Heart left ventricle (tissue), 13 donors: Measurements from ENCODE around the gene EFNA5.

Experiments used
- CTCF ChIP-seq, 12 donors: fragments of 200-600 bp; sonication (generic) in 4 of 12; IDR thresholded peaks; one replicate each; pipeline versions ENCODE4 v1.5.0 to v1.8.0; 2018 to 2022; ENCODE audit warnings: antibody characterized with exemption in 12 of 12, mild to moderate bottlenecking in 5 of 12
- POLR2A ChIP-seq, 2 donors: fragments of 450-650 bp; IDR thresholded peaks; one replicate each; pipeline ENCODE4 v1.6.1; 2017; ENCODE audit warnings: antibody characterized with exemption in 2 of 2, mild to moderate bottlenecking in 2 of 2, moderate library complexity in 2 of 2
- donor health status: ischemic (EF 13 %, LVEDD 7.1; RV severe dilation, severe dysfunction).
- donor health status: DM: no; HTN: yes; CAD: no.
- donor health status: DM: no; HTN: no; CAD: no.
- donor health status: ischemic (EF 25% LVEDD 6.9; RV normal size, moderate dysfunction).
- donor health status: ischemic (EF 25% LVEDD 5.7; RV mildly dilated, moderate dysfunction).
- donor health status: ischemic (EF 35%, LVEDD 5.7; RV mildly dilated, moderate dysfunction).
- donor health status: nonischemic (EF 11% LVEDD 7.7; RV severe dilation, severe dysfunction).
- donor health status: DM: yes; HTN: yes; CAD: no.
- donor health status: PGD.
- donor health status: ischemic (EF 29% LVEDD 5.4; RV normal size, mild dysfunction).
- donor health status: nonischemic (EF 23%, LVEDD 6.1; RV moderate dilation, normal function).

GRCh38 chr5:107437154-107437553, 233.6 kb downstream of the EFNA5 start:
- no peak for TF ChIP-seq CTCF (IDR thresholded peaks at IDR 0.05)
- TF ChIP-seq POLR2A (IDR thresholded peaks at IDR 0.05) = no peak
